ENCODE results near the gene FANCM. TPM values are rescaled to one million over a fixed set of nuclear protein-coding genes. Genes with fewer than 3 reads are reported as not detected.

FANCM gene
- total RNA-seq, 2 donors from 2014 or later = 11.9 to 13.5 TPM

GRCh38 chr14:45246691-45247090 lies 111.0 kb downstream of the FANCM start:
- intact Hi-C loops (cut with DNase I) = no loop called here
- H3K4me1 ChIP-seq (replicated peaks) = no peaks in the 10 kb centered on the region
- no peak overlapping the region for H3K4me3 ChIP-seq
- H3K9me3 ChIP-seq = no peaks in the 10 kb centered on the region
- H3K27me3 ChIP-seq (replicated peaks; ENCODE audit: insufficient read depth) = no peaks in the 10 kb centered on the region
- H3K27ac ChIP-seq = no peak overlapping the region
- no peaks in the 10 kb centered on the region for H3K36me3 ChIP-seq
- 85% methylated on average over 1 of the region's 1 CpG for WGBS
- no peak for DNase-seq (ENCODE audit: low spot score)
- no peak for TF ChIP-seq CTCF (IDR thresholded peaks at IDR 0.05)
- TF ChIP-seq POLR2AphosphoS5 (IDR thresholded peaks at IDR 0.05) = no peak
- TF ChIP-seq POLR2A (IDR thresholded peaks at IDR 0.05) = no peak

GRCh38 chr14:45247427-45247826 lies 111.7 kb downstream of the FANCM start:
- intact Hi-C loops (cut with DNase I) = no loop called here
- H3K27ac ChIP-seq = no peak overlapping the region
- H3K9me3 ChIP-seq = no peaks in the 10 kb centered on the region
- H3K4me3 ChIP-seq = no peak overlapping the region
- TF ChIP-seq POLR2AphosphoS5 (IDR thresholded peaks at IDR 0.05) (no peak), POLR2A (IDR thresholded peaks at IDR 0.05) (no peak), CTCF (IDR thresholded peaks at IDR 0.05) (no peak)
- no peaks in the 10 kb centered on the region for H3K4me1 ChIP-seq (replicated peaks)
- DNase-seq (ENCODE audit: low spot score) = no peak
- 100% methylated on average over 1 of the region's 1 CpG for WGBS
- no peaks in the 10 kb centered on the region for H3K36me3 ChIP-seq
- no peaks in the 10 kb centered on the region for H3K27me3 ChIP-seq (replicated peaks; ENCODE audit: insufficient read depth)

GRCh38 chr14:45249856-45250575 lies 114.3 kb downstream of the FANCM start:
- 54% methylated on average over 5 of the region's 5 CpGs for WGBS
- no peak for DNase-seq (ENCODE audit: low spot score)
- Histone ChIP-seq H3K4me1 (replicated peaks) (no peaks in the 10 kb centered on the region), H3K27ac (peak overlapping the region; percentile 1 to 32), H3K36me3 (no peaks in the 10 kb centered on the region), H3K27me3 (replicated peaks; ENCODE audit: insufficient read depth) (no peaks in the 10 kb centered on the region), H3K9me3 (no peaks in the 10 kb centered on the region), H3K4me3 (no peak overlapping the region)
- TF ChIP-seq CTCF (IDR thresholded peaks at IDR 0.05) (no peak), POLR2AphosphoS5 (IDR thresholded peaks at IDR 0.05) (peak; percentile 9)
- intact Hi-C loops (cut with DNase I) = loop anchor here (5.0 kb wide), 2 partner anchors 113 to 288 kb away; partner anchors contain the start of genes FANCM, KLHL28 and TOGARAM1

Small RNA genes within 50 kb of the gene (small RNA-seq; reads per million reads assigned to genes)
- gene RF00151 (0 to 0.09 reads per million in 2 donors), gene SNORD127 (6,878 to 7,536 reads per million in 2 donors)

Other genes starting within 250 kb of the FANCM start
- 1 to 10 TPM; 7.4 to 9.7 TPM for gene KLHL28, start 174.0 kb upstream of the FANCM start, total RNA-seq
- gene TOGARAM1, start 173.7 kb upstream of the FANCM start, total RNA-seq = 10 to 100 TPM; 17.9 to 26.8 TPM
- gene PRPF39, start 51.8 kb upstream of the FANCM start, total RNA-seq = 10 to 100 TPM; 30.3 to 47.1 TPM
- 10 to 100 TPM; 40.4 to 46.7 TPM for gene FKBP3, start 1.4 kb upstream of the FANCM start, total RNA-seq
- 10 to 100 TPM; 23.3 to 46.7 TPM for gene MIS18BP1, start 117.3 kb downstream of the FANCM start, total RNA-seq